Myocyte (in vitro differentiated cells): ENCODE results near the gene DYNC1I2. TPM values are rescaled to one million over a fixed set of nuclear protein-coding genes. Genes with fewer than 3 reads are reported as not detected.
"Not testable (repeated sequence)": the region's sequence is repeated elsewhere in the genome, so short reads cannot be mapped to it uniquely, and the experiment has no call there.

Experiments used
- DNase-seq: peaks from one replicate; pipeline ENCODE4 v3.0.0-alpha.2; 2012; ENCODE audit warnings: low read depth
- total RNA-seq: library from RNA; depleted of rRNA; stranded (reverse); fragments of >200 nt; gene quantifications from 2 replicates; pipeline ENCODE4 v1.2.3, GENCODE V29; 2014

The DYNC1I2 gene
- total RNA-seq, 1 donor from 2014 or later, result 141 TPM

- DNase-seq, result not testable (repeated sequence)
Measured at GRCh38 chr2:171774581-171774980, 87.3 kb downstream of the DYNC1I2 start.

GRCh38 chr2:171778515-171778914 lies 91.2 kb downstream of the DYNC1I2 start:
- no peak for DNase-seq

GRCh38 chr2:171785450-171785849 lies 98.2 kb downstream of the DYNC1I2 start:
- no peak for DNase-seq

- DNase-seq, result no peak
Measured at GRCh38 chr2:171787333-171788072, 100.2 kb downstream of the DYNC1I2 start.

- no peak for DNase-seq
Measured at GRCh38 chr2:171788316-171788993, 101.2 kb downstream of the DYNC1I2 start.

GRCh38 chr2:171789956-171790355 lies 102.7 kb downstream of the DYNC1I2 start:
- DNase-seq, result no peak

- DNase-seq, result no peak
Measured at GRCh38 chr2:171791361-171791760, 104.1 kb downstream of the DYNC1I2 start.

GRCh38 chr2:171792157-171792556 lies 104.9 kb downstream of the DYNC1I2 start:
- DNase-seq, result no peak

- DNase-seq, result no peak
Measured at GRCh38 chr2:171792886-171793580, 105.8 kb downstream of the DYNC1I2 start.

- peak; percentile 12 for DNase-seq
Measured at GRCh38 chr2:171793691-171794678, 106.7 kb downstream of the DYNC1I2 start.

GRCh38 chr2:171794918-171795317 lies 107.6 kb downstream of the DYNC1I2 start:
- DNase-seq, result no peak

Other genes starting within 250 kb of the DYNC1I2 start
- gene CYBRD1, start 165.0 kb upstream of the DYNC1I2 start, total RNA-seq, result 163 and 175 TPM in 2 replicates
- 25.3 and 32.3 TPM in 2 replicates for gene SLC25A12, start 206.8 kb downstream of the DYNC1I2 start, total RNA-seq
- gene HAT1, start 235.0 kb downstream of the DYNC1I2 start, total RNA-seq, result 50.2 and 52.2 TPM in 2 replicates